Left ventricle myocardium superior (tissue), 1 donor: Measurements from ENCODE around the gene CFAP97D1. TPM values are rescaled to one million over a fixed set of nuclear protein-coding genes. Genes with fewer than 3 reads are reported as not detected.
A peak's percentile ranks its signal among the peaks of the same experiment; 100 is the strongest.
"Not testable (repeated sequence)": the region's sequence is repeated elsewhere in the genome, so short reads cannot be mapped to it uniquely, and the experiment has no call there.

Experiments used
- ATAC-seq: fragments of 200-7000 bp; cut with Tn5 transposase; one replicate; pipeline ENCODE4 v1.9.1; 2020; ENCODE audit warnings: mild to moderate bottlenecking, moderate library complexity
- DNase-seq: peaks from one replicate; pipeline ENCODE4 v3.0.0-alpha.2; 2020
- intact Hi-C: fragments of 100-400 bp; cut with micrococcal nuclease; formaldehyde crosslinking; loops from one replicate; pipeline ENCODE4 v1.11.0; 2022
- total RNA-seq: library from RNA; stranded (reverse); fragmentation: NEBNext Ultra II Directional; extraction: Animal tissue kit (Norgen Biotek cat#: 25700); gene quantifications from one replicate; pipeline ENCODE4 v1.2.1, GENCODE V29; 2021
- donor health status: DM: no; HTN: yes; CAD: no; lungs with severe emphysema.

The CFAP97D1 gene
- total RNA-seq, 1 donor from 2014 or later, result not detected

DNA sequence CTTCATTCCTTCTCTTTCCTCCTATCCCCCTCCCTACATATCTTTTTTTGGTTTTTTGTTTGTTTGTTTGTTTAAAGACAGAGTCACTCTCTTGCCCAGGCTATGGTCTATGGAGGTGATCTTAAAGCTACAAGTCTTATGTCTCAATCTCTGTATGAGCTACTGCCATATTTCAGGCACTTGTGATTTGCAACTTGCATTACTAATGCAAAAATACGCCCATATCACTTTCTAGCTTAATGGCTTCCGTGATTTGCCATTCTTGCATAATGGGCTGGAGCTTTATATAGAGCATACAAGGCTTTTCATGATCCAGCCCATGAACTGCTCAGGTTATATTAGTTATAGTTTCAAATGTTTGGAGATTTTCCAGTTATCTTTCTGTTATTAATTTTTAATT, 7.5 kb downstream of the CFAP97D1 start:
- intact Hi-C loops, result no loop called here
- DNase-seq, result no peak
- ATAC-seq, result no peak

DNA sequence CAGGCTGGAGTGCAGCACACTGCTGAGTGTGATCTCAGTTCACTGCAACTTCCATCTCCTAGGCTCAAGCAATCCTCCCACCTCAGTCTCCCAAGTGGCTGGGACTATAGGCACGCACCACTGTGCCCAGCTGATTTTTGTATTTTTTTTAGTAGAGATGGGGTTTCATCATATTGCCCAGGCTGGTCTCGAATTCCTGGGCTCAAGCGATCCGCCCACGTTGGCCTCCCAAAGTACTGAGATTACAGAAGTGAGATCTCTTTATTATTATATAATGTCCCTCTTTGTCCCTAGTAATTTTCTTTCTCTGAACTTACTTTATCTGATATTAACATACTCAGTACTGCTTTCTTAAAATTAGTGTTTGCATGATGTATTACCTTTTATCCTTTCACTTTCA, 8.3 kb downstream of the CFAP97D1 start:
- ATAC-seq (no peak), DNase-seq (no peak)
- intact Hi-C loops, result no loop called here

DNA sequence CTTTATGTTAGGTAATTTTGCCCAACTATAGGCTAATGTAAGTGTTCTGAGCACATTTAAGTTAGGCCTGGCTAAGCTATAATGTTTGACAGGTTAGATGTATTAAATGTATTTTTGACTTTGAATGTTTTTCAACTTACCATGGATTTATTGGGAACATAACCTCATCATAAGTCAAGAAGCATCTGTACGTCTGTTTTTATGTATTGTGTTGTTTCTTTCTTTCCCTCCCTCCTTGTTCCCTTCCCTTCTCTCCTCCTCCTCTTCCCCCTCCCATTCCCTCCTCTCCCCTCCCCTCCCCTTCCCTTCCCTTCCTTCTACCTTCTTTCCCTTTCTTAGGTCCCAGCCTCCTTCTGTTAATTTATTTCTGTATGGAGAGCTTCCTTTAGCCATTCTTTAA, 9.2 kb downstream of the CFAP97D1 start:
- DNase-seq, result no peak
- no peak for ATAC-seq
- intact Hi-C loops, result no loop called here

DNA sequence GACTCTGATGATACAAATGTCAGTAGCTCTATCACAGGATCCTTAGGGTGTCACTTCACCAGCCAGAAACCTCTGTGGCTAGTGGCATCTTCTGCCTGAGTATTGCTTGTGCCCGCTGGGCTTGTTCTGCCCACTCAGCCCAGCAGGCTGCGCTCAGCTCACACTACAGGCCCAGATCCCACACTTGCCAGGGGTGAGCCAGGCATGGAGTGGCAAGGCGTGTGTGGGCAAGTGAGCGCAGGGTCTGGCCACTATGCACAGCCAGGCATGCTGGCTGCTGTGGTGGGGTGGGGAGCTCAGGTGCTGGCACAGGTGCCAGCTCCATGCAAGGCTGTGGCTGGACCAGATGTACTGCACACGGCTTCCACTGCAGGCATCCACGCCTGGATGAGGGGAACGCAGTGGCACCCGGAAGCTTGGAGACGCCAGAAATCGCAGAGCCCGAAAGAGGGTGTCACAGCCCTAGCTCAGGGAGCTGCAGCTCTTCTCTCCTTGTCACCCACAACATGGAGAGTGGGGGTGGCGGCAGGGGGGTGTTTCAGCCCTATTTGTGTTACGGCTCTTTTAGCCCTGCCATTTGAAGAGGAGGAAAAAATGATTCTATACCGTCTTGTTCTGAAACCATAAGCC, 10.2 kb downstream of the CFAP97D1 start:
- peak; percentile 25 for ATAC-seq
- DNase-seq, result no peak
- intact Hi-C loops, result no loop called here

DNA sequence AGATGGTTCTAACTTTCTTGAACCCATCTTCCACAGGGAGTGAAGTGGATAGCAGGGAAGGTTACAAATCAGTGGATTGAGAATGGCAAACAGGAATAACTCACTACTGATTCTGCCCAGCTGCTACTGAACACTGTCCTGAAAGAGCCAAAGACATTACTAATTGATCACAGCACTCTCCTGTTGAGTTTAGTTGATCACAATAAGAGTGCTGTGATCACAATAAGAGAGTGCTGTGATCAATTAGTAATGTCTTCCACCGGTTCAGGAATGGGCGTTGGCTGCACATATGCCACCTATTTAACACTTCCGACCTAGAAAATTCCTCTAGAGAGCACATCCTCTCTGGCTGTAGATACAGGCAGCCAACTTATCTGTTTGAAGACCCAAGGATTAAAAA, 11.4 kb downstream of the CFAP97D1 start:
- DNase-seq, result no peak
- ATAC-seq, result peak; percentile 67
- intact Hi-C loops, result no loop called here

DNA sequence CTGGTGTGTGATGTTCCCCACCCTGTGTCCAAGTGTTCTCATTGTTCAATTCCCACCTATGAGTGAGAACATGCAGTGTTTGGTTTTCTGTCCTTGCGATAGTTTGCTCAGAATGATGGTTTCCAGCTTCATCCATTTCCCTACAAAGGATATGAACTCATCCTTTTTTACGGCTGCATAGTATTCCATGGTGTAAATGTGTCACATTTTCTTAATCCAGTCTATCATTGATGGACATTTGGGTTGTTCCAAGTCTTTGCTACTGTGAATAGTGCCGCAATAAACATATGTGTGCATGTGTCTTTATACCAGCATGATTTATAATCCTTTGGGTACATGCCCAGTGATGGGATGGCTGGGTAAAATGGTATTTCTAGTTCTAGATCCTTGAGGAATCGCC, 12.4 kb downstream of the CFAP97D1 start:
- ATAC-seq, intact Hi-C loops, DNase-seq: not testable (repeated sequence)

DNA sequence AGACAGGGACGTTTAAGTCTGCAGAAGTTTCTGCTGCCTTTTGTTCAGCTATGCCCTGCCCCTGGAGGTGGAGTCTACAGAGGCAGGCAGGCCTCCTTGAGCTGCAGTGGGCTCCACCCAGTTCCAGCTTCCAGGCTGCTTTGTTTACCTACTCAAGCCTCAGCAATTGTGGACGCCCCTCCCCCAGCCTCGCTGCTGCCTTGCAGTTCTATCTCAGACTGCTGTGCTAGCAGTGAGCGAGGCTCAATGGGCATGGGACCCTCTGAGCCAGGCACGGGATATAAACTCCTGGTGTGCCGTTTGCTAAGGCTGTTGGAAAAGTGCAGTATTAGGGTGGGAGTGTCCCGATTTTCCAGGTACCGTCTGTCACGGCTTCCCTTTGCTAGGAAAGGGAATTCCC, 17.8 kb downstream of the CFAP97D1 start:
- intact Hi-C loops, ATAC-seq: not testable (repeated sequence)

DNA sequence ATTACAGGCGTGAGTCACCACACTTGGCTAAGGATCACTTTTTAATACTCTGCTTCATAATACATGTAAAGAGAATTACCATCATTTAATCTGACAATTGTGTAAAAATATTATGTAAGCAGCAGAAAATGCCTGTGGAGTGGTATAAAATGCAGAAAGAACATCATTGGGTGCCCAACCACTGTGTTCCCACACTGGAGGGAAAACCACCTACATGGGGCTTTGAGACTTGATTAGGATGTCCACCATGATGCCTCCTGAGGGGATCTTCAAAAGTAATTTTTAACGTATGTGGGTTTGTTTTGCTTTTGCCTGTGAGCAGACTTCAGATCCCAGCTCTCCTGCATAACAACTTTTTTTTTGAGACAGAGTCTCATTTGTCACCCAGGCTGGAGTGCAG, 18.8 kb downstream of the CFAP97D1 start:
- DNase-seq (no peak), ATAC-seq (peak; percentile 28)
- intact Hi-C loops, result no loop called here

More for the DNA sequence above, 17.8 kb downstream of the CFAP97D1 start:
- not testable (repeated sequence) for DNase-seq

DNA sequence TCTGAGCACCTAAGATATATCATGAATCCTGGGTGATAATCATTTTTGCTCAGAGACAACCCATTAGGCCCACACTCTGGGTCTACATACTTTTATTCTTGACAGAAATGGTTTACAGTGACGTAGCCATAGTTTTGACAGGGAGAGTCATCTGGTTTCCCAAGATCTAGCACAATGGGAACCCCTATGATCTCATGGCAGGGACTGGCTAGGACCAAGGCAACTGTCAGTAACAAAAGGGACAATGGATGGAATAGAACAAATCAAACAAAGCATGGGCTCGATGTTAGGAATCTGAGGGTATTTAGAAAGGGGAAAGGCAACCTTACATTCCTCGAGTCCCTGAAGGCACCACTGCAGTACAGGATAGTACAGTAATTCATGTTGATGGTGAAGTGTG, 20.5 kb downstream of the CFAP97D1 start:
- ATAC-seq (no peak), DNase-seq (no peak)
- intact Hi-C loops, result no loop called here

DNA sequence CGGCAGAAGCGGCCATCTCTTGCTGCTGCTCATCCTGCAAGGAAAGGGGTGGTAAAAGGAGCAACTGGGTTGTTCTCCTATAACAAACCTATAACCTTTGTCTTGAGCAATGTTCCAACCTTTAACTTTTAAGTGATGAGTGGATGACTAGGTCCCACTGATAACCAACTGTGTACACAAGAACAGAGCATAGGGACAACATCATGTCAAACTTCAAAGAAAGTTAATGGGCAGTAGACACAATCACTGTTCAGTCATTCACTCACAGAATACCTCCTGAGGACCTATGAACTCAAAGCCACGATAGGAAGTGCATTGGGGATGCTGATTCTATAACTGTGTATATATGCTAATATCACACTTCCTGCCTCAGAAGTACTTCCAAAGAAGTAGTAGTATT, 21.6 kb downstream of the CFAP97D1 start:
- DNase-seq (no peak), ATAC-seq (no peak)
- intact Hi-C loops, result no loop called here

DNA sequence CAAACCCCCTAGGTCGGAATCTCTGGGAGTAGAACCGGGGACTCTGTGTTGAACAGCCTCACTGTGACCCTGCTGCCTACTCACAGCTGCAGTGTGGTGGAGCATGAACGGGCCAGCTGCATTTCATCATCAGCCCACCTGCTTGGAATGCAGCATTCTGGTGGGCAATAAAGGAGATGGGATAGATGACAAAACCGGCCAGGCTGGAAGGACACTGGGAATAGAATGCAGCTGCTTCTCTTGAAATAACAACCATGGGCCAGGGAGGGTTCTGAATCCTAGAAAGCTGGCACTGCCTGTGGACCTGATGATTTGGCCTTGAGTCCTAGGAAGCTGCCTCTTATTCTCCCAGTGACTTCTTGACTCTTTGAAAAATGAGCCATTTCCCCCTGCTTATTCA, 23.5 kb downstream of the CFAP97D1 start:
- intact Hi-C loops, result no loop called here
- DNase-seq, result no peak
- ATAC-seq, result no peak

DNA sequence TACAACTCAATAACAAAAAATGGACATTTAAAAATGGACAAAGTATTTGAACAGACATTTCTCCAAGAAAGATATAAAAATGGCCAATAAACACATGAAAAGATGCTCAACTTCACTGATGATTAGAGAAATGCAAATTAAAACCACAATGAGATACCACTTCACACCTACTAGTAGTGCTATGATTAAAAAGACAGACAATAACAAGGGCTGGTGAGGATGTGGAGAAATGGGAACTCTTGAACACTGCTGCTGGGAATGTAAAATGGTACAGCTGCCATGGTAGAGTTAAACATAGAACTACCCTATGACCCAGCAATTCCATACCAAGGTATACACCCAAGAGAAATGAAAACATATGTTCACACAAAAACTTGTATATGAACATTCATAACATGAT, 24.9 kb downstream of the CFAP97D1 start:
- intact Hi-C loops, result no loop called here
- DNase-seq (no peak), ATAC-seq (no peak)

DNA sequence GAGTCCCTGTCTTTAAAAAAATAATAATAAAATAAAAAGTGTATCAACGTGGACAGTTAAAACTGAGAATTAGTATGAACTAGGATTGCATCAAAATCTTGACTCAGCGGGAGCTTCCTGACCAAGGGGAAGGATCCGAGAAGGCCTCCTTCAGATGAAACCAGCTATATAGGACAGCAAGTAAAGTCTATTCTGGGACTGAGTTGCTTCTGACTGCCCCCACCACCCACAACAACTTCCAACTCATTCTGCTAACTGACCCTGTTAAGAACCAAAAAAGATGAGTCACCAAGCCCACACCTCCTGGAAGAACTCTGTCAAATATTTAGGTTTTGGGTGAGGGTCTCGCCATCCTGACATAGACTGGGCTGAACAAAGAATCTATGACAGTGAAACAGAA, 27.8 kb downstream of the CFAP97D1 start:
- intact Hi-C loops, result no loop called here
- DNase-seq, result no peak
- ATAC-seq, result no peak

DNA sequence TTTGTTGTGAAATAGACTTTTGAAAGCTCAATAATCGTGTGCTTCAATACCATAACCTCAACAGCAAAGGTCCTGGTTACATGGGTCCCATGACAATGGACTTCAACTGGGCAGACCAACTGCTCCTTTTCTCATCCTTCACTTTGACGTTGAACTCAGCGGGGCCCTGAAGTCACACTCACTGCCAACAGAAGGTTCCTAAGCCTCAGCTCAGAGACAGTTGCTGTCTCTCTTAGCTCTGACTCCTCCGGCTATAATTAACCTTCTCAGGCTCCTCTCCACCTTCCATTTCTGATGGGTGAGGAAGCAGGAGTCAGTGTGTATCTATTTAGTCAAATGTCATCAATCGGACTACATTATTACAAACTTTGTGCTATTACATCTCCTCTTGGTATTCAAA, 28.9 kb downstream of the CFAP97D1 start:
- DNase-seq, result no peak
- intact Hi-C loops, result no loop called here
- ATAC-seq, result no peak

DNA sequence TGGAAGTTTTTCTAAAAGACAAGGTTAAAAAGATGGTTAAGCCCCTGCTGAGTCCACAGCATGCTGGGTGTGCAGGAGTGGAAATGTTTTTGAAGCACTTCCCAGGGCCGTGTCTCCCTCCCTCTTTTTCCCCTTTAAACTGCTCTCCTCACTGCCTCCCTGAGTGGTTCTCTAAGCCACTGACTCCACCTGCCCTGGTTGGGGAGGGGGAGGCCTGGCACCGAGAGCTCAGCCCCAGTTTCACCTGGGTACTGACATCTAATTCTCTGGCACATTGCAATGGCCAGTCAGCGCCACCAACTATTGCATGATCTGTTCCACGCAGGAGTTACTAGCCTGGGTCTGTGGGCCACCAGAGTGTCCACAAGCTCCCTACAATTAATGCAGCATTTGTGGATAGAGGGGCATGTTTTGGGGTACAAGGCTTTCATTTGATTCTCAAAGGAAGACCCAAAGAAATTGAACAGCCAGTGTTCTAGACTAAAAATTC, 30.0 kb downstream of the CFAP97D1 start:
- DNase-seq (no peak), ATAC-seq (no peak)
- intact Hi-C loops, result no loop called here

DNA sequence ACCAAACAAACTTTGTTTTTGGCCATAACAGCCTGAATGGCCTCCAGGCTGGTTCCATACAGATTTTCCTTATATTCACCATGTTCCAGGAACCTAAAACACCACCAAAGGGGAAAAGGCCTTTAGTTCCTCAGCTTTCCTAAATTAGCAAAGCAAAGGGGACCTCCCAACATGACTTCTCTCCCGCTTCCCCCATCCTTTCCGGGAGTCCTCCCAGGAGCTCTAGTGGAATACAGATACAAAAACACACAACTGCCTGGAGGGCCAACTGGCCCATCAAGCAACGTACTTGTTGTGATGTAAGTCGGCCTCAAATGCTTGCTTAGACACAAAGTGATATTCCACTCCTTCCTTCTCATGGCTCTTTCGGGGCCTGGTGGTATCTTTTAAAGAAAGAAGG, 30.6 kb downstream of the CFAP97D1 start:
- DNase-seq, result no peak
- ATAC-seq, result no peak
- intact Hi-C loops, result no loop called here

DNA sequence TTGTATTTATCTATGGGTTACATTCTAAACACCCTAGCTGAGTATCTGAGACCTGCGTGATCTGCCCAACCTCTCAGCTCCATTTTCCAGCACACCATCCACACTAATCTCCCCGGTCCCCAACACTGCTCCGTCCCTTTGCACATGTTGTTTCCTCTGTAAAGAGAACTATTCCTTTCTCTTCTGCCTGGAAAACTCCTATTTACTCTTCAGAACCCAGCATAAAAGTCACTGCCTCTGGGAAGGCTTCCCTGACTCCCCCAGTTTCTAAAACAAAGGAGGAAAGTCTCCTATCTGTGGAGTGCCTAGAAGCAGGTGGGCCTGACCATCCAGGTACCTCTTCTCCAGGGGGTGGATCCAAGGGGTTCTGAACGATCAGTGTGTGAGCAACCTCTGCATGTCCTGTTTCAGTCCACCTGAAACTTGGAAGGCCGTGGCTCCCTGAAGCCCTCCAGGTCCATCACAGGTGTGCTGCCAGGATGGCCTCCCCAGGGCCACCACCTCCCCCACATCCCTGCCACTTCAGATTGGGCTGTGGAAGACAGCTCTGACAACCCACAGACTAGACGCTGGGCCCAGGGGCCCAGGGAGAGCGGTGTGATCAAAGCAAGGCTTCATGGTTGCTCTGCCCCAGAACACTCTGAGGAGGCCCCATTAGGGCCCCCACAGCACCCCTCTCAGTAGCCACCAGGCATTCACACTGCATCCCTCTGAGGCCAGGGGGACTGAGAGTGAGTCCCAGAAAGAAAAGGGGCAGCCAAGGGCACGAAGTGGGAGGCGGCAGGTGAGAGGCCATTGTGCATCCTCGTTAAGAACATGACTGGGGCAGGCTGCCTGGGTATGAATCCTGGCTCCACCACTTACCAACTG, 32.4 kb downstream of the CFAP97D1 start:
- no peak for ATAC-seq
- DNase-seq, result no peak

DNA sequence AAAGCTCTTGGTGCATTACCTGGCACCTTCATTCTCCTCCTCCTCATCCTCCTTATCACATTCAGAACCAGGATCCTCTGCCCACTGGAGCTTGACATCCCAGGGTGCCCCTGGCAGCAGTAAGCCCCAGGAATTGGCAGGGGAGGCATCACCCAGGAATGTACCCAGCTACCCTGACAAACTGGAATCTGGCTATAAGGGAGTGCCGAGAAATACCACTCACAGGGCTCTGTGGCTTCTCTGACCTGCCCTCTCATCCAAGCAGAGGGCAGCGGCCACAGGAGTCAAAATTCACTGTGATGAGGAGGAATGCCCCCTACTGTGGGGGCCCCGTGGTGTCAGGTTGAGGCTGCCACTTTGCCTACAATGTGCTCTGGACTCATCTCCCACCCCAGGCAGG, 33.2 kb downstream of the CFAP97D1 start:
- no peak for DNase-seq
- intact Hi-C loops, result no loop called here
- no peak for ATAC-seq

More for the DNA sequence above, 32.4 kb downstream of the CFAP97D1 start:
- intact Hi-C loops, result no loop called here

DNA sequence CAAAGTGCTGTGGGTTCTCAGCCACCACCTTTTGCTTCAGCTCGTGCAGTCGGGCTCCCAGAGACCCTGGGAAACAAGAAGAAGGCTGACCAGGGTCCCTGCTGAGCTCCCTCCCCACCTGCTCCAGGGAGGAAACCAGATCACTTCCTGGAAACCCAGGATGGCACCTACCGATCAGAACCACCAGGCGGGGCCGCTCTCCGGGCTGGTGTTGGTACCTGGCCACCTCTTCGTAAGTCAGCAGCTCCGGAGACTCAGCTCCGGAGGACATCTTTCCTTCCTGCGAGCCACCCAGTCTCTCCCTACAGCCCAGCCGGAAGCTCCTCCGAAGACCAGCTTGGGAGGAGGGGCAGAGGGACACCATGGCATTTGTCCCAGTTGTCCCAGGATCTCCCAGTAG, 33.8 kb downstream of the CFAP97D1 start:
- ATAC-seq (no peak), DNase-seq (no peak)
- intact Hi-C loops, result no loop called here

DNA sequence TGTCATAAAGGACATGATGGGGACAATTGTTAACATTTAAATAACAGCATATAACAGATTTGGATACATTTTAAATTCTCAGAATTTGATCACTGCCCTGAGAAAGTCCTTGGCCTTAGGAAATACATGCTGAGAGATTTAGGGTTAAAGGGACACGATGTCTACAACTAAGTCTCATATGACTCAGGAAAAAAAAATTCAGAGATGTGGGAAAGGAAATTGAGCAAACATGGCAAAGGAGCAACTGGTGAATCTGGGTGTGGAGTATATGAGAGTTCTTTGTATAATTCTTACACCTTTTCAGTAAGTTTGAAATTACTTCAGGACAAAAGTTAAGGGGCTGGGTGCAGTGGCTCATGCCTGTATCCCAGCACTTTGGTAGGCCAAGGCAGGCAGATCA, 34.5 kb downstream of the CFAP97D1 start:
- intact Hi-C loops, result no loop called here
- DNase-seq, result no peak
- ATAC-seq, result no peak
